Measurements from ENCODE around the gene HP1BP3.

Gene HP1BP3

DNA sequence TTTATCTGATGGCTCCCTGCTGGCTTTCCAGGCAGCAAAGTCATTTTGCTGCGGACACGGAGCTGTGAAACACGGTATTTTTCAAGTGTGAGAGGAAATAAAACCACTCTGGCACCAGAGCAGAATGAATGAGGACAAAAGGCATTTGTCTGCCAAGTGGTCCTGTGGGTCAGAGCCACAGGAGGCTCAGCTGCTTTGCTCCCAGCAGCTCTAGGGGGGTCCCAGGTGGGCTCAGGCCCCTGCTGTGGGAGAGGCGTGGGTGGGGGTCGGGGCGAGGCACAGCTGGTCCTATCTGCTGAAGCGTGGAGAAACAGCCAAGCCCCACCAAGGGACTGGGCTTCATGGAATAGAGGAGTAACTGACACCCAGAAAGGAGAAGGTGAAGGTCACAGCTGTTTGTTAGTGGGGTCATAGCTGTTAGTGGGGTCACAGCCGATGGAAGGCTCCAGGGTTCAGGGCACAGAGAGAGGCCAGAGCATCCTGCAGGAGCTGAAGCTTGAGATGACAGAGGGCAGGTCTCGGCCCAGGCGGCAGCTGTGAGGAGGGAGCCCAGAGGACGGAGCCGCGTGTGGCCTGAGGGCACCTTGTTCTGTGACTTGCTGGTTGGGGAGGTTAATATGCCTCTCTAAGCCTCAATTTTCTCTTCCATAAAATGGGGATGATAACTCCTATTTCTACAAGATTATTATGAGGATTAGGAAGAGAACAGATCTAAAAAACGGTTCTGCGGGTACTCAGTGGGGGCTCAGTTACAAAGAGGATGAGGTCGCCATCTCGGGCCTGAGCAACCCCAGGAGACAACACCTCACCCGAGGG lies 76.4 kb downstream of the HP1BP3 start:
- no peak for DNase-seq

DNA sequence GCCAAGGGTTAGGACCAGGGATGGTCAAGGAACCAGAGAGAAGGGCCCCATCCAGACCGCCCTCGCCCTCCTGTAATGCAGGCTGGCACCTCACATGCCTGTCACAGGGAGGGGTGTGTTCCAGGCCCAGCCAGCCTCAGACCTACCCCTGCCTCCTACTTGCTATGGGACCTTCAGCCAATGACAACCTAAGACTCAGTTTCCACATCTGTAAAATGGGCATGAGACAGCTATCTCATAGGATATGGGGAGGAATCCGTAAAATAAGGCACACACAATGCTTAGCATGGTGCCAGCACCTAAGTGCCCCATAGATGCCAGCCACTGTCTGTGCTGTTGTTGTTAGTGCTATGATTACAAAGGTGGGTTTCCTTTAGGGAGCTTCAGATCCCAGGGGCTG lies 77.2 kb downstream of the HP1BP3 start:
- DNase-seq, result no peak

DNA sequence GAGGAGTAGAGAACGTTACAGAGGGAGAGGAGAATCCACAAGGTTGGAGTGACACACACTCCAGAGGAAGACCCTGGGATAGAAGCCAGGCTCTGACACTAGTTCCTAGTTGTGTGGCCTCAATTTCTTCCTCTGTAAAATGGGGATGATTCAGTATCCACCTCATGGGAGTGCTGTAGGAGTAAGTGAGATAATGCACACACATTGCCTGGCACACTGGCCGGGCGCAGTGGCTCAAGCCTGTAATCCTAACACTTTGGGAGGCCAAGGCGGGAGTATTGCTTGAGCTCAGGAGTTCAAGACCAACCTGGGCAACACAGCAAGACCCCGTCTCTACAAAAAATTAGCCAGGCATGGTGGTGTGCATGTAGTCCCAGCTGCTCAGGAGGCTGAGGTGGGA lies 78.2 kb downstream of the HP1BP3 start:
- DNase-seq, result no peak

DNA sequence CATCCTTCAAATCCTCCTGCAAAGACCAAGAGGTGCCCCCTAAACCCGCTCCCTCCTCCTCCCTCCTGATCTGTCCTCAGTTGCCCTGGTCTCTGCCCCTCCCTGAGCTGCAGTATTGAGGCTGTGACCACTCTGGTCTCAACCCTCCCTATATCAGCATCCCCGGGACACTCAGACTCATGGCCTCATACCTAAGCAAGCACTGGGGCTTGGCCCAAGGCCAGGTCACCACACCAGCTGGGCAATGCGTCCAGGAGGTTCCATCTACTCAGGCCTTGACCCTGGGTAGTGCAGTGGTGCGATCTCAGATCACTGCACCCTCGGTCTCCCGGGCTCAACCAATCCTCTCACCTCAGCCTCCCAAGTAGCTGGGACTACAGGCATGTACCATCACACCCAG lies 79.0 kb downstream of the HP1BP3 start:
- no peak for DNase-seq

GRCh38 chr1:20706841-20707240 lies 80.3 kb downstream of the HP1BP3 start:
- DNase-seq, result no peak

DNA sequence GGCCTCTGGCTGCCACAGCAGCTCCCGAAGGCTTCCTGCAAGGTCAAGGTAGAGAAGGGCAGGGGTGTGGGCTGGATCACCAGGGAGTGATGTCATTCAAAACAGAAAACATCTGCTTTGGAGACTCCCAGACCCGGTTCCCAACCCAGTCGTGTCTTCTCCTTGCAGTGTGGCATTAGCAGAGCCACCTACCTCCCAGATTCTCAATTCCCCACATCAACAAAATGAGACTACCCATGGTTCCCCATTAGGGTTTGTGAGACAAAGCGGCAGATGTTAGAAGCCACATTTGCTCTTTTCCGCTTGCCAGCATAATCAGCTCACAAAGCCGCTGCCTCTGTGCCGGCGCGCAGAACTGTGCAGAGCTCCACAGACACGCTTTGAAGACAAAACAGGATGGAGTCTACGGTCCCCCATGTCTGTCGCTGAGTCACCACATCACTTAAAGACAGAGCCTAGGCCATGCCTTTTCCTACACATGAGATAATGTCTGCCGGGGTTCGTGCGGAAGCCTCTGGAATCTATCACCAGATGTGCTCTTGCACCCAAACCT lies 81.8 kb downstream of the HP1BP3 start:
- no peak for DNase-seq

GRCh38 chr1:20704390-20705202 lies 82.5 kb downstream of the HP1BP3 start:
- DNase-seq, result no peak

DNA sequence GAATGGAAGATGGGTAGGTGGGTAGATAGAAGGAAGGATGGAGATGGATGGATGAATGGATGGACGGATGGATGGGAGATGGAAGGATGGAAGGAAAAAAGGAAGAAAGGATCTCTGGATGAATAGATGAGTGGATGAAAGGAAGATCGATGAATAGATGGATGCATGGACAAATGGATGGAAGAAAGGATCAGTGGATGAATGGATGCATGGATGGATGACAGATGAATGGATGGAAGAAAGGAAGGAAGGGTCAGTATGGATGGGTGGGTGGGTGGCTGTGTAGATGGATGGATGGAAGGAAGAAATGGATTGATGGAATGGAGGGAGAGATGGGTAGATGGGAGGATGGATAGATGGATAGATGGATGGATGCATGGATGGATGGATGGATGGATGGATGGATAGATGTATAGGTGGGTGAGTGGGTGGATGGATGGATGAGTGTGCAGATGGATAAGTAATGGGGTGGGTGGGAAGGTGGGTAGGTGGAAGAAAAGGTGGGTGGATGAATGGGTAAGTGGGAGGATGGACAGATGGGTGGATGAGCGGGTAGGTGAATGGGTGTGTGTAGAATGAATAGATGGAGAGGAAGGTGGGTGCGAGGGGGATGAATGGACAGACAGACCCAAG lies 83.9 kb downstream of the HP1BP3 start:
- no peak for DNase-seq

GRCh38 chr1:20702416-20702815 lies 84.7 kb downstream of the HP1BP3 start:
- DNase-seq, result no peak

DNA sequence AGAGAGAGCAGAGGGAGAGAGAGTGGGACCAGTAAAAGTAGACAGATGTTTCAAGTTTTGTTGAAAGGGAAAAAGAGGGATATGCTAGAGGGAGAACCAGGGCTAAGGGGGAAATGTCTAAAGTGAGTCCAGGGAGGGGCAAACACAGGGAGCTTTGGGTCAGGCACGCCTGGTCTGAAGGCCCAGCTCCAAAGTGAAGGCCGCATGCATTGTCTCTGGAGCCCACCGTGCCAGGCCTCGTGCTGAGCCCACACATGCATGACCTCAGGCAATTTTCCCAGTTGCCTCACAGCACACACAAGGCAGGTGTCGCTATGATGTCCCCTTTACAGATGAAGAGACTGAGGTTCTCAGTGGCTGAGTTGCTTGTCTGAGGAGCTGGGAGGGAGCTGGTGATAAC lies 85.3 kb downstream of the HP1BP3 start:
- no peak for DNase-seq

GRCh38 chr1:20701446-20701845 lies 85.7 kb downstream of the HP1BP3 start:
- no peak for DNase-seq

DNA sequence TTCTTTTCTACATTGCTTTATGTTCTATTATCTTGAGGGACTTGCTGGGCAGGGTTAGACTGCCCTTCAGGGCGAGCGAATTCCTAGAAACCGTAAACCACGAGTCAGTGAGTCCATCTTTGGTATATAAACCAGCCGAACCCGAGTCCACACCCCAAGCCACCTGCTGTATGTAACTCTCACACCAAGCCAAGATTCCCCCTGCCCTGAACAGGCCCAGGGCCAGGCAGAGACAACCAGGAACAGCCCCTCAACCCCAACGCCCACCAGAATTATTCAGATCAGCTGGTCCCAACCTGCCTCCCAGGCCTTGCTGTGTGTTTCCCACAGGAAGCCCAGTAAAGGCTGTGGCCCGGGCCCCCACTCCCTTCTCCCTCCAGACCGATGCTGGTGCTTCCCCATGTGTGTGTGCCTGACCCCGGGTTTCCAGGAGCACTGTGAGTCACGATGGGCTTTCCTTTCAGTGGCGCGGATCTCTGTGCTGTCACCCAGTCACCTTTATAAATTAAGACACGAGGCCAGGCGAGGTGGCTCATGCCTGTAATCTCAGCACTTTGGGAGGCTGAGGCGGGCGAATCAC lies 86.4 kb downstream of the HP1BP3 start:
- no peak for DNase-seq

DNA sequence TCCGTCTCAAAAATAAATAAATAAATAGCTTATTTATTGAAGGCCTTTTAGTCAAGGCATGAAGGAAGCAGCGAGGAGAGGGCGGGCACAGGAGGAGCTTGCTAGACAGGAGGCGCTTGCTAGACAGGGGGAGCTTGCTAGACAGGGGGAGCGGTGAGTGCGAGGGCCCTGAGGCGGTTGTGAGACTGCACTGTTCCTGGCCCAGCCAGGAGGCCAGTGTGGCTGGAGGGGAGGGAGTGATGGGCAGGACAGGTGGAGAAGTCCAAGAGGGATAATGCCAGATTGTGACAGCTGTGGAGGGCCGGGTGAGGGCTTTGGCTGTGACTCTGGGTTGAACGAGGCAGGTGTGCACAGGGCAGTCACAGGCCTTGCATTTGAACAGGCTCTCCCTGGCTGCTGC lies 87.5 kb downstream of the HP1BP3 start:
- peak; percentile 25 for DNase-seq

DNA sequence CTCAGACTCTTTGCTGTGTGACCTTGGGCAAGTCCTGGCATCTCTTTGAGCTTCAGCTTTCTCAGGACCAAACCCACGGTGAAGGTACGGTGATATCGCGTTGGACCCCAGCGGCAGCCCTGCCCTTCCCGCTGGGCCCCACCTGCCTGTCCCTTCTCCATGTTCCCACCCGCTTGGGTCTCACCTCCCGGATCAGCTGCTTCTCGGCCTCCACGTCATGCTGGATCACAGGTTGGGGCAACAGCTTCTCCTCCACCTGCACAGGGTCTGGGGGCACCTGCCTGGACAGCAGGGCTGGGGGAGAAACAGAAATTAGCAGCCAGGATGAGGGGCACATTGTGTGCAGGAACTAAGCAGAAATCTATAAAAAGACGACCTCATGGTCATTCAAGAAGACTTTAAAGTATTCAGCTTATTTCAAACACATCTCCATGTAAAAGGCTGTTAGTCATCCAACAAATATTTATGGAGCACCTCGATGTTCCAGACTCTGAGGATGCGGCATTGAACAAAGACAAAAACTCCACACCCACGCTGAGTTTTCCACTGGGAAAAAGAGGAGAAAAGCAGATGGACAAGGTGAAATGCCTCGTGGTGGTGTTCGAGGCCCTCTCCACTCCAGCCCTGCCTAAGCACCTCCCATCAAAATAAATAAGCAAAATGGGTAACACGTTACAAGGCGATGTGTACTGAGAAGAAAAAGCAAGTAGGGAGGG lies 88.8 kb downstream of the HP1BP3 start:
- no peak for DNase-seq

DNA sequence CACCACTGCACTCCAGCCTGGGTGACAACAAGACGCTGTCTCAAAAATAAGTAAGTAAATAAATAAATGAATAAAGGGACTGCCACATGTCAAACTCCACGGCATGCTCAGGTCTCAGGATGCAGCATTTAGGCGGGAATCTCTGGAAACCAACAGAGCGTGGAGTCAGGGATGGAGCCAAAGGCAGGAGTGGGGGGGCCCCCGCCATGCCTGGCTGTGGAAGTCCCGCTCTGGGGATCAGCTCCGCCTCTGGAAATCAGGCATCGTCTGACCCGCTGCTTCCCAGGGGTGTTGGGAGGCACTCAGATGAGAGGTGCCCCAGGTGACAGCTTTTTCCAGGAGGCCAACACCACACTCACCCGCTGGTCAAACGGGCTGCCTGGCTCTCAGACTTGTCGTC lies 89.5 kb downstream of the HP1BP3 start:
- no peak for DNase-seq

GRCh38 chr1:20696397-20697333 lies 90.4 kb downstream of the HP1BP3 start:
- DNase-seq, result peak; percentile 91

DNA sequence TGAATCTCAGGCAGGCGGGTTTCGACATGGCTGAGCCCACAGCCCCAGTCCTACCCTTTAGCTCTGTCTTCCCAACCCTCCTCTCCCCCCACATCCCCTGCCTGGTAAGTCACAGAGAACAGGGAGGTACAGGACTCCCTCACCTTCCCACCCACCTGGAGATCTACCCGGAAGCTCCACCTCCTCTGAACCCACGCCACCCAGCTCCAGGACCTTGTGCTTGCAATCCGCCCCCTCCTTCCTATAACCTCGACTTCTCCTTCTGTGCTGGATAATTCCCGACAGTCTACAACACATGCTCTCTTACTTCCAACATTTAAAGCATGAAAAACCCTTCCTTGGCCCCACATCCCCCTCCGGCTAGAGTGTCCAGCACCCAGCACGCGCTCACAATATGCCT lies 91.6 kb downstream of the HP1BP3 start:
- no peak for DNase-seq

- DNase-seq, result no peak
Measured at GRCh38 chr1:20693623-20694022, 93.5 kb downstream of the HP1BP3 start.
